Testis (tissue), 3 donors: ENCODE measurements around the gene JAK3. TPM values are rescaled to one million over a fixed set of nuclear protein-coding genes. Genes with fewer than 3 reads are reported as not detected.
"Not testable (repeated sequence)": the region's sequence is repeated elsewhere in the genome, so short reads cannot be mapped to it uniquely, and the experiment has no call there.

Experiments
- DNase-seq: peaks from one replicate; pipeline ENCODE4 v3.0.0-alpha.2; 2019
- H3K27ac ChIP-seq, 2 donors: fragments of 200-600 bp; sonication (generic); one replicate each; pipeline ENCODE4 v1.5.1; 2019
- H3K27me3 ChIP-seq: fragments of 200-600 bp; sonication (generic); one replicate; pipeline ENCODE4 v1.5.1; 2019
- H3K36me3 ChIP-seq: fragments of 200-600 bp; sonication (generic); one replicate; pipeline ENCODE4 v1.5.1; 2017; ENCODE audit warnings: low read depth; ENCODE audit errors: missing control alignments
- H3K4me1 ChIP-seq: fragments of 200-600 bp; sonication (generic); one replicate; pipeline ENCODE4 v1.5.1; 2019
- H3K4me3 ChIP-seq, 2 donors: fragments of 200-600 bp; sonication (generic); one replicate each; pipeline ENCODE4 v1.5.1; 2017 to 2019
- H3K9me3 ChIP-seq: fragments of 200-600 bp; sonication (generic); one replicate; pipeline ENCODE4 v1.5.1; 2017
- POLR2A ChIP-seq: fragments of 450-650 bp; IDR thresholded peaks from one replicate; pipeline ENCODE4 v1.6.1; 2017; ENCODE audit warnings: antibody characterized with exemption, mild to moderate bottlenecking, moderate library complexity
- WGBS, 2 donors: methylation state at CpG; one replicate each; pipeline ENCODE4 v1.1.5; 2018; 5-methylcytosine and 5-hydroxymethylcytosine counted together
- intact Hi-C: fragments of 100-400 bp; cut with DNase I; formaldehyde crosslinking; loops from one replicate; pipeline ENCODE4 v1.15.1; 2023; ENCODE audit warnings: low total_unique reads
- polyA plus RNA-seq: library from polyadenylated mRNA; stranded (reverse); fragments of 350-450 nt; fragmentation: Illumina TruSeq; extraction: RNeasy Lipid Tissue Mini Kit (QIAGEN cat#74804); gene quantifications from one replicate; pipeline ENCODE4 v1.2.3, GENCODE V29; 2014; ENCODE audit warnings: low read depth, low replicate concordance; ENCODE audit not compliant: insufficient read depth
- total RNA-seq, 2 donors: library from RNA; depleted of rRNA; stranded (reverse); fragments of >200 nt; gene quantifications; one replicate each; pipeline ENCODE4 v1.2.3, GENCODE V29; 2016
- TF ChIP-seq, protein P1 (sequence below), 3 experiments: fragments of 450-650 bp in 2 of 3; fragments of 200-600 bp in 1 of 3; sonication (generic) in 1 of 3; IDR thresholded peaks; one replicate each; pipeline ENCODE4 v1.5.1; 2016 to 2019; ENCODE audit warnings: antibody characterized with exemption in 3 of 3, mild to moderate bottlenecking in 2 of 3, moderate library complexity in 1 of 3

The JAK3 gene
- total and polyA plus RNA-seq, 3 donors from 2014 or later, result 3.5 to 10.5 (median 5.0) TPM

DNA sequence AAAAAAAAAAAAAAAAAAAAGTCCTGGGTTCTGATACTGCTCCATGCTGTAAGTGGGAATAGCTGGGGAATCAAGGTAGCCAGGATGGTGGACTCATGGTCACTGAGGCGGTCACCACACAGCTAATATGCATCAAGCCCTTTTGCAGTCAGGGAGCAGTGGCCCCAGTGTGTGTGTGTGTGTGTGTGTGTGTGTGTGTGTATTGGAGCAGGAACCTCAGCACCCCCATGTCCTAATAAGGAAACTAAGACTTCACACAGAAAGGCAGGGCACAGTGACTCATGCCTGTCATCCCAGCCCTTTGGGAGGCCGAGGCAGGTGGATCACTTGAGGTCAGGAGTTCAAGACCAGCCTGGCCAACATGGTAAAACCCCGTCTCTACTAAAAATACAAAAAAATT, 40.8 kb downstream of the JAK3 start:
- no peak overlapping the region for H3K27ac ChIP-seq
- no peak overlapping the region for H3K4me3 ChIP-seq
- 85 to 100% methylated on average over 1 to 3 of the region's 3 CpGs for WGBS, 2 donors
- H3K36me3 ChIP-seq, result no peaks in the 10 kb centered on the region
- no peaks in the 10 kb centered on the region for H3K27me3 ChIP-seq
- intact Hi-C loops, result no loop called here
- TF ChIP-seq POLR2A, result no peak
- TF ChIP-seq, protein P1, sequence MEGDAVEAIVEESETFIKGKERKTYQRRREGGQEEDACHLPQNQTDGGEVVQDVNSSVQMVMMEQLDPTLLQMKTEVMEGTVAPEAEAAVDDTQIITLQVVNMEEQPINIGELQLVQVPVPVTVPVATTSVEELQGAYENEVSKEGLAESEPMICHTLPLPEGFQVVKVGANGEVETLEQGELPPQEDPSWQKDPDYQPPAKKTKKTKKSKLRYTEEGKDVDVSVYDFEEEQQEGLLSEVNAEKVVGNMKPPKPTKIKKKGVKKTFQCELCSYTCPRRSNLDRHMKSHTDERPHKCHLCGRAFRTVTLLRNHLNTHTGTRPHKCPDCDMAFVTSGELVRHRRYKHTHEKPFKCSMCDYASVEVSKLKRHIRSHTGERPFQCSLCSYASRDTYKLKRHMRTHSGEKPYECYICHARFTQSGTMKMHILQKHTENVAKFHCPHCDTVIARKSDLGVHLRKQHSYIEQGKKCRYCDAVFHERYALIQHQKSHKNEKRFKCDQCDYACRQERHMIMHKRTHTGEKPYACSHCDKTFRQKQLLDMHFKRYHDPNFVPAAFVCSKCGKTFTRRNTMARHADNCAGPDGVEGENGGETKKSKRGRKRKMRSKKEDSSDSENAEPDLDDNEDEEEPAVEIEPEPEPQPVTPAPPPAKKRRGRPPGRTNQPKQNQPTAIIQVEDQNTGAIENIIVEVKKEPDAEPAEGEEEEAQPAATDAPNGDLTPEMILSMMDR (IDR thresholded peaks at IDR 0.05), result no peak
- H3K9me3 ChIP-seq, result no peaks in the 10 kb centered on the region
- DNase-seq, result no peak
- no peaks in the 10 kb centered on the region for H3K4me1 ChIP-seq

- Histone ChIP-seq H3K36me3 (no peaks in the 10 kb centered on the region), H3K9me3 (no peaks in the 10 kb centered on the region), H3K4me3 (no peak overlapping the region), H3K4me1 (no peaks in the 10 kb centered on the region), H3K27ac (no peak overlapping the region), H3K27me3 (no peaks in the 10 kb centered on the region)
- intact Hi-C loops, result no loop called here
- 94 to 98% methylated on average over 4 of the region's 4 CpGs for WGBS, 2 donors
- TF ChIP-seq POLR2A, result no peak
- TF ChIP-seq, protein P1 (IDR thresholded peaks at IDR 0.05), result no peak
- no peak for DNase-seq
Measured at GRCh38 chr19:17805427-17805826, 42.4 kb downstream of the JAK3 start.

- H3K4me3 ChIP-seq, result no peak overlapping the region
- TF ChIP-seq, protein P1 (IDR thresholded peaks at IDR 0.05), result no peak
- TF ChIP-seq POLR2A, result no peak
- no peaks in the 10 kb centered on the region for H3K4me1 ChIP-seq
- WGBS, 2 donors, result 81 to 91% methylated on average over 7 to 14 of the region's 14 CpGs
- H3K27me3 ChIP-seq, result no peaks in the 10 kb centered on the region
- H3K9me3 ChIP-seq, result no peaks in the 10 kb centered on the region
- DNase-seq, result no peak
- H3K27ac ChIP-seq, result no peak overlapping the region
- intact Hi-C loops, result no loop called here
- no peaks in the 10 kb centered on the region for H3K36me3 ChIP-seq
Measured at GRCh38 chr19:17803264-17803896, 44.4 kb downstream of the JAK3 start.

DNA sequence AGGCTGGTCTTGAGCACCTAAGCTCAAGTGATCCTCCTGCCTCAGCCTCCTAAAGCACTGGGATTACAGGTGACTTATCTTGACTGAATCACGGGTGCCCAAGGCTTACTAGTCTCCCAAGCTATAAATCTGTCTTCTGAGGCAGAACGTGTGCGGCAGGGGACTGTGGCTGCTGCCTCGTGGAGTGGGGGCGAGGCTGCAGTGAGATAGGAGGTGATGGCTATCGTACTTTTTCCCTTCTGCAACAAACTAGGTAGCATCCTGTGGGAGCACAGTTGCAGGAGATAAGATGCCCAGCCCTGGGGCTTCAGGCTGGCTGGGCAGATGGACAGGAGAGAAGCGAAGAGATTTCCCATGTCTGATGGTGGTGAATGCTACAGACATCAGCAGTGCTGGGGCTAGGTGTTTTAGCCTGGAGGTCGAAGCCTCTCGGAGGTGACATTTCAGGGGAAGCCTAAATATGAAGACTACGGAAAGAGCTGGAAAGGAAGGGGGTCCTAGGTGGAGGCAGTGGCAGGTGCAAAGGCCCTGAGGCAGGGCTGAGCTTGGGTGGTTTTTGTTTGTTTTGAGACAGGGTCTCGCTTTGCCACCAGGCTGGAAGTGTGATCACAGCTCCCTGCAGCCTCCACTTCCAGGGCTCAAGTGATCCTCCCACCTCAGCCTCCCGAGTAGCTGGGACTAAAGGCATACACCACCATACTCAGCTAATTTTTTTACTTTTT, 45.5 kb downstream of the JAK3 start:
- intact Hi-C loops, result no loop called here
- Histone ChIP-seq H3K27me3 (no peaks in the 10 kb centered on the region), H3K4me3 (no peak overlapping the region), H3K4me1 (no peaks in the 10 kb centered on the region), H3K9me3 (no peaks in the 10 kb centered on the region), H3K36me3 (no peaks in the 10 kb centered on the region), H3K27ac (no peak overlapping the region)
- 75 to 79% methylated on average over 12 of the region's 12 CpGs for WGBS, 2 donors
- DNase-seq, result no peak
- TF ChIP-seq, protein P1 (IDR thresholded peaks at IDR 0.05), result no peak
- TF ChIP-seq POLR2A, result no peak

- H3K4me1 ChIP-seq, result peaks cover 11% of the 10 kb centered on the region
- H3K27ac ChIP-seq, H3K36me3 ChIP-seq, intact Hi-C loops, H3K9me3 ChIP-seq, H3K27me3 ChIP-seq, DNase-seq, H3K4me3 ChIP-seq: not testable (repeated sequence)
- WGBS, 2 donors, result 91 to 92% methylated on average over 3 of the region's 3 CpGs
Measured at GRCh38 chr19:17798599-17798998, 49.2 kb downstream of the JAK3 start.
